GM19372 (cell line): ENCODE measurements around the gene ECI1.
A peak's percentile ranks its signal among the peaks of the same experiment; 100 is the strongest.

ENCODE experiments used
- ATAC-seq: cut with Tn5 transposase; IDR thresholded peaks from one replicate; pipeline ENCODE4 v1.9.1; 2021; ENCODE audit warnings: mild to moderate bottlenecking, low read depth, moderate library complexity; ENCODE audit not compliant: unreplicated experiment

ECI1 gene, protein sequence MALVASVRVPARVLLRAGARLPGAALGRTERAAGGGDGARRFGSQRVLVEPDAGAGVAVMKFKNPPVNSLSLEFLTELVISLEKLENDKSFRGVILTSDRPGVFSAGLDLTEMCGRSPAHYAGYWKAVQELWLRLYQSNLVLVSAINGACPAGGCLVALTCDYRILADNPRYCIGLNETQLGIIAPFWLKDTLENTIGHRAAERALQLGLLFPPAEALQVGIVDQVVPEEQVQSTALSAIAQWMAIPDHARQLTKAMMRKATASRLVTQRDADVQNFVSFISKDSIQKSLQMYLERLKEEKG

DNA sequence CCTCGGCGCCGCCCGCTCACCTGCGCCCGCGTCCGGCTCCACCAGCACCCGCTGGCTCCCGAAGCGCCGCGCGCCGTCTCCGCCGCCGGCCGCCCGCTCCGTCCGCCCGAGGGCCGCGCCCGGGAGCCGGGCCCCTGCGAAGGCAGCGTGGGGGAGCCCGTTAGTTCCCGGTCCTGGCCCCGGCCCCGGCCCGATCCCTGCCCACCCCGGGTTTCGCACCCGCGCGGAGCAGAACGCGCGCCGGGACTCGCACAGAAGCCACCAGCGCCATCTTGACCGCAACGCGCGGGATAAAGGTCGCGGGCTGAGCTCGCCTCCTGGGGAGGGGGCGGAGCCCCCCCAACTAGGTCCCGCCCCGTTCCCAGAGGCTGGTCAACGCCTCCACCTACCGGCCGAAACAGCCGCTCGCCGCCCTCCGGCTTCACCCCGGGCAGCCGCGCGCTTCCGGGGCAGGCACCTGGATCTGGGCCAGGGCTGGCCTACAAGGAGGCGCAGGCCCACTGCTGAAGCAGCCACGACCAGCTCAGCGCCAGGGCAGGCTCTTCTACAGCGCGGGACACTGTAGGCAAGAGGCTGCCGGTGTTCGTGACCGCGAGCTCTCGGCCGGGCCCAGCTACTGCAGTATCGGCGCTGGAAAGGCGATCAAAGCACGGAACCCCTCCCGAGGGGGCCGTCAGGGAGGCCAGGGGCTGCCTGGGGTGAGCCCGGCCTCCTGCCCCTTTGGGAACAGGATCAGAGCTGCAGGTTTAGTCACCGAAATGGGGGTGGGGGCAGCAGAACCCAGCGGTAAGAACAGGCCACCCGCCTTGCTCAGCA, at the start of gene ECI1:
ECI1 (minus strand) TSS at position 292 of the 816 bp plus-strand sequence; CDS start at position 271, 21 bp downstream.
- peak; percentile 94 for ATAC-seq

DNA sequence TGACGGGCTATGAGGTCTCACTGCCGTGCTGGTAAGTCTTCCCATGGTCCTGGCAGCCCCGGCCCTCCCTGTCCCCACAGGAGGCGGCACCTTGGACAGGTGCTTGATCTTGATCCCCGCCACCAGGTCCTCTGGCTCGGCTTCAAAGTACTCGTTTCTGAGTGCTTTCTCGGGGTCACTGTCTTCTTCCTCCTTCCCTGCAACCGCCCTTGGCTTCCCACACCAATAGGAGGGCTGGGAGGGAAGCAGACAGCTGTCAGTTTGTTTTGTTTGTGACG, 48.5 kb upstream of the ECI1 start:
- no peak for ATAC-seq

DNA sequence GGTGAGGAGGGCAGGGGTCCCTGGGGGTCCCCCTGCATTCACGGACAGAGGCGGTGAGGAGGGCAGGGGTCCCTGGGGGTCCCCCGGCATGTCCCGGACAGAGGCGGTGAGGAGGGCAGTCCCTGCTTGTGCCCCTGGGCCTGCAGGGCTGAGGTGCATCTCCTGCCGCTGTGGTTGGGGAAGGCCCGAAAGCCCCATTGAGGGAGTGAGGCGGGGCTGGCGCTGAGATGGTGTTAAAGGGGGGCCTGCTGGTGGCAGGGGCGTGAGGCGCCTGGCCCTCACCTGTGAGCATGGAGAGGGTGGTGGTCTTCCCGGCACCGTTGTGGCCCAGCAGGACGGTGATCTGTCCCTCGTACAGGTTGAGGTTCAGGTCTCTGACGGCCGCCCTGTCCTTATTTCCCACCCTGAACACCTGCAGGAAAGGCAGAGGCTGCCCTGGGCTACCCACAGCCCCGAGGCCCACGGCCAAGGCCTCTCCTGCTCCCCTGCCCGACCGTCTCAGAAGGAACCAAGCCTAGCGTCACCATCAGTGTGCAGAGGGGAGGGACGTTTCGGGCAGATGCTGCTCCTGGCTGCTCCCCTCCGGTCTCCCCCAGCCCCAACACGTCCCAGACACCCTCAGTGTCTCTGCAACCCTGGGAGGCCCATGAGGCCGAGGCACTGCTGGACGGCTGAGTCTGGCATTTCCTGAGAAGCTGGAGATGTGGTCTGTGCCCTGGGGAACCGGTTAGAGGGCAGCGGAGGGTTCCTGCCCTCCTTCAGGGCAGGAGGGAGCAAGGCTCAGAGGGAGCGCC, 47.9 kb upstream of the ECI1 start:
- no peak for ATAC-seq

DNA sequence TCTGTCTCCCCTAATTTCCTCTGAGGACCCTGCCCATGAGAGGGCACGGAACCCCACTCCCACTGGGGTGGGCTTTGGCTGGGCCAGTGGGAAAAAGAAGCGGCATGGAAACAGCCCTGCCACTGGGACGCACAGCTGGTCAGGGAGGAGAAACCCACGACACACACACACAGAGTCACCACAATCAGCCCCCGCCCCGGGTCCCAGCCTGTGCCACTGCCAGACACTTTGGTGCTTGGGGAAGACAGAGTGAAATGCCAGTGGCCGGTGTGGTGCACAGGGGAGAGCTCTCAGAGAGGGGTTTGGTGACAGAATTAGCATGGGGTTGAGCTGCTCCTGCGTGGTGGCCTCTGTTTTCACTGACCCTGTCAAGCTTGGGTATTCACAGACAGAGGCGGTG, 47.2 kb upstream of the ECI1 start:
- ATAC-seq: no peak

DNA sequence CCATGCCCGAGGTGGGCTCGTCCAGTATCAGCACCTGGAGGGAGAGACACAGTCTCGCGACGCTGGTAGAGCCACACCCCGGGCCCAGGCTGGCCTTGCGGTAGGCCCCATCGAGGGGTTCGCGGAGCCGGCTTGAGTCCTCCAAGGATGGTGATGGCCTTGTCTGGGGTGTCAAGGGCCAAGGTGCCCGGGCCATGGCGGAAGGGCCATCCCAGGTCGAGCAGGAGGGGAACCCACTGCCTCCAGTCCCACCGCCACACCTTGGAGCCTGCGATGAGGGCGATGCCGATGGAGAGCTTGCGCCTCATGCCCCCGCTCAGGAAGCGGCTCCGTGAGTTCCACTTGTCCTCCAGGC, 46.1 kb upstream of the ECI1 start:
- ATAC-seq: no peak

DNA sequence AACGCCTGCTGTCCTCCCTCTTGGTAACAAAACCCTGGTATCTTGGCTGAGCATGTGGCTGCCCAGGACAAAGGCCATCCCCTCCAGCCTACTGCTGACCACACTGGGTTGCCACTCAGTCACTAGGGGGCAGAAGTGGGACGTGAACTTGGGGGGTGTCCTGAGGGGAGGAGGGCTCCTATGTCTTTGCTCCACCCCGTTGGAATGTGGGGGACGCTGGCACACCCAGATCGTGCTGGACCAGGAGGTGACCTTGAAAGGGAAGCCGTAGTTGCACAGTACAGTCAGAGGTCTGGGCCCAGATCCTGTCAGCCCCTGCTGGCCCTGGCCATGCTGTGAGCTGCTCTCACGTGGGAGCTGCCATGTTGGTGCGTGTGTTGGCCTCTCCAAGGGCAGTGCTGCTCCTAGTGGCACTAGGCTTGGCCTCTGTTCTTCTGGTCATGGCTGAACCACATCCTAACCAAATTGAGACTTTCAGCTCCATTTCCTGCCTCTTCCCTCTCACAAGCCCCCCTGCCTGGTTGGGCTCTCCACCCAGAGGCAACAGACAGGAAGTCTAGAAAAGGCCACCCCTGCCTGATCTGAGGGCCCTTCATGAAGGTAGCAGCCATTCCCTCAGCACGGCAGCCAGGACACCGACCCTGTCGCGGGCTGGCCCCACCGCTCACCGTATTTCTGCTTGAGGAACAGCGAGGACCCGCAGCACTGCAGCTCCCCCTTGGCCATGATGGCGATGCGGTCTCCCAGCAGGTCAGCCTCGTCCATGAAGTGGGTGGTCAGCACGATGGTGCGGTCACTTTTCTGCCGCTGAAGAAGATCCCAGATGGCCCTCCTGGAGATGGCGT, 45.5 kb upstream of the ECI1 start:
- no peak for ATAC-seq

DNA sequence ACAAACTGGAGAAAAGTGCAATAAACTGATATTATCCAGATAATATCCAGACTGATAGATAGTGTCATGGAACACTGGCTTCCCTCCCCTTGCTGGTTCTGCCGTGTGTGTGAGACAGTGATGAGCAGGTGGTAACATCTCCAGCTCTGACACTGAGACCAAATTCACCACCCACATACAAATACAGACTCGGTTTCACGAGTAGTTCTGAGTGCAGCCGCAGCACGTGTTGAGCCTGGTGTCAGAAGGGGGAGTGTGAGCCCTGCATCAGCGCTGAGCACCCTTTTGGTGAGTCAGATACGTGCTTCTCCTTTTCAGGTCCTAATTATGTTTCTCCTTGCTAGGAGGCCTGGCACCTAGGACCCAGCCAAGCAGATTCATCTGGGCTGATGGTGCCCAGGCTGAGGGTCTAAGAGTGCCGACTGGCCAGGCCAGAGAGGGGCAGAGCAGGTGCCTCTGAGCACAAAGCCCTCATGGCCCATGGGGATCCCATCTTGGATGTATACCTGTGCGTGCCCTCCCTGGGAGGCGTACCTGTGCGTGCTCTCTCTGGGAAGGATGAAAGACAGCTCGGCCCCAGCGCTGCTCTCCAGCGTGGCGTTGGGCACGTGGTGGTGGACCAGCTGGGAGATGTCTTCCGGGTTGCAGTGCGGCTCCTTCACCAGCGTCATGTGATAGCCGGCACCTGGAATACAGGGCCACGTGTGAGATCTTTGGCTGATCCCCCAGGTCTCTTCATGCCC, 43.8 kb upstream of the ECI1 start:
- no peak for ATAC-seq

DNA sequence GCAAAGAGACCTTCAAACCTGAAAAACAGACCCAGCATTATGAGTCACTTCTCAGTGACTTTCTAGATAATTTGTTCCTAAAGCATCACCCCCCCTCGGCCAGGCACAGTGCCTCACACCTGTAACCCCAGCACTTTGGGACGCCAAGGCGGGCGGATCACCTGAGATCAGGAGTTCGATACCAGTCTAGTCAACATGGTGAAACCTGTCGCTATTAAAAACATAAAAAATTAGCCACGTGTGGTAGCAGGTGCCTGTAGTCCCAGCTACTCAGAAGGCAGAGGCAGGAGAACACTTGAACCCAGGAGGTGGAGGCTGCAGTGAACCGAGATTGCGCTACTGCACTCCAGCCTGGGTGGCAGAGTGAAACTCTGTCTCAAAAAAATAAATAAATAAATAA, 40.8 kb upstream of the ECI1 start:
- ATAC-seq: no peak

DNA sequence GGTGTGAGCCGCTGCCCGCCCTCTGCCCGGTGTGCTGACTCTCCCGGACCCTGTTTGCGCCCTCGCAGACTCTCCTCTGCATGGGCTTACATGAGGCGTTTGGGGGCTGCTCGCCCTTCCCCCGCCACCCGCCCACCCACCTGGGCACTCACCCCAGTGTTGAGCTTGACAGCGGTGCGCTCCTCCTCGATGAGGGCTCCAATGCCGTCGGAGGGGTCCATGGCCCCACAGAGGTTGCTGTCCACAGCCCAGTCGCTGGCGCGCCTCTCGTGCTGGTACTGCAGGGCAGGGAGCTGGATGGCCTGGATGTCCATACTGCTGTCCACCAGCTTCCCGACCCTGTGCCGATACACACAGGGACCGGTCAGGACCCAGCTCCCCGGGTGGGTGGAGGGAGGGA, 37.9 kb upstream of the ECI1 start:
- ATAC-seq: no peak

DNA sequence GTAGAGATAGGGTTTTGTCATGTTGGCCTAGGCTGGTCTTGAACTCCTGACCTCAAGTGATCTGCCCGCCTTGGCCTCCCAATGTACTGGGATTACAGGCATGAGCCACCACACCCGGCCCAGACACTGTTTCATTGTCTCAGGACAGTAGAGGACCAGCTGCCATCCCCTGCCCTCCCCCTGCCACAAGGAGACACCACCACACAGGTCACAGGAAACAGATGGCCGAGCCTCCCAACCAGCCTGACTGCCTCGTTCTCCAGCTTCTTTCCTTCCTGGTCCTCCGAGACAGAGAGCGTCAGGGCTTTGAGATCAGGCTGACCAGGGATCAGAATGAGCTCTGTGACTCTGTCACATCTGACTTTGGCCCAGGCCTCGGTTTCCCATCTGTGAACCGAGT, 37.3 kb upstream of the ECI1 start:
- no peak for ATAC-seq

DNA sequence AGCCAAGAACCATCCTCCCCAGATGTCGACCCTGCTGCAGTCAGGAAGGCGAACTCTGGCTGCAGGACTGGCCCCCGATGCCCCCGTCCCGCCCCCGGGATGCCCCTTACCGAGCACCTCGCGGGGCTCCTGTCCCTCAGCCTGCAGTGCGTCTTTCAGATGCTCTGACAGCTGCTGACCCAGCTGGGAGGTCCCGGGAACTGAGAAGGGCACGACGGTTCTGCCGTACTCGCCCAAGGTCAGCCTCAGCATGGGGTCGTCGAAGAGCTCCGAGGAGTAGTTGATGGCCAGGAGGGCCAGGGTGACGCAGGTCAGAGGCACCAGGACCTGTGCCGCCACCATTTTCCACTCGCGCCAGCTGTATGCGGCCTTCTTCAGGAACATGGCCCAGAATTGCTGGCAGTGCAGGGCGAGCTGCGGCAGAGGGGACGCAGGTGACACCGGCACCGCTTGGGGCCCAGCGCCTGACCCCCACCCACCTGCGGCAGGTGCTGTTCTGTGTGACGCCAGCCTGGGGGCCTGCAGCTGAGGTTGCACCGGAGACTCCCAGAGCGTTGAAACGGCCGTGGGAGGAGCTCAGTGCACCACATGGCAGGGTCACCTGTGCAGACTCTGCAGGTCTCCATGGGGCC, 36.6 kb upstream of the ECI1 start:
- no peak for ATAC-seq

DNA sequence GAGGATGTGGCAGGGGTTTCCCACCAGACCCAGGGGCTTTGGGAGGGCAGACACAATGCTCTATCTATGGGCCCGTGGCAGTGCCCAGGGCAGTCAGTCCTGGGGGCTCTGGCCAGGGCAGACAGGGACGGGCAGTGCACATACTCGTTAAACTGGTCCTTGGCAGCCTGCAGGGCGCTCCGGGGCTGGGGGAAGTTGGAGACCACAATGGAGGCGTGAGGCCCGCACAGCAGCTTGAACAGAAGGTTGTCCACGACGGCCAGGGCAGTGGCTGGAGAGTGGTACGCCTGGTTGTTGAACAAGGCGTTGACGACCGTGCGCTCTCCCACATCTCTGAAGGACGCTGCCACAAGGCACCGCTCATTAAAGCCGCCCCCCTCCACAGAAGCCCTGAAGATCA, 35.2 kb upstream of the ECI1 start:
- no peak for ATAC-seq

DNA sequence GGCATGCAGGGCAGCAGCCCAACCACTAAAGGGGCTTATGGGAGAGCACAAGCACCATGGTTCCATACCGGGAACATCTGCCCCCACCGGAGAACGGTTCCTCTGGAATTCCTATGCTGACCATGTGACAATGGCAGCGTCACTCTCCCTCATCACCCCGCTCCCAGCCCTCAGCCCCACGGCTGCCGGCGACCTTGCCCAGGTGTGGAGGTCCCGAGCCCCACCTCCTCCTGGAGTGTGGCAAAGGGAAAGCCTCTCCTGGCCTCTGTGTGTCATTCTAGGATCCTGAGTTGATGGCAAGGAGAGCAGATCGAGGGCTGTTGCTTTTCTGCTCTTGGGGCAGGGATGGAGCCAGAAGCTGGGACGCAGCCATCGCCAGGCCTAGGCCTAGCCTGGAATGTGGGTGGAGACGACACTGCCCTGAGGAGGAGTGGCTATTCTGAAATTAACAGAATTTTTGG, 34.4 kb upstream of the ECI1 start:
- no peak for ATAC-seq

DNA sequence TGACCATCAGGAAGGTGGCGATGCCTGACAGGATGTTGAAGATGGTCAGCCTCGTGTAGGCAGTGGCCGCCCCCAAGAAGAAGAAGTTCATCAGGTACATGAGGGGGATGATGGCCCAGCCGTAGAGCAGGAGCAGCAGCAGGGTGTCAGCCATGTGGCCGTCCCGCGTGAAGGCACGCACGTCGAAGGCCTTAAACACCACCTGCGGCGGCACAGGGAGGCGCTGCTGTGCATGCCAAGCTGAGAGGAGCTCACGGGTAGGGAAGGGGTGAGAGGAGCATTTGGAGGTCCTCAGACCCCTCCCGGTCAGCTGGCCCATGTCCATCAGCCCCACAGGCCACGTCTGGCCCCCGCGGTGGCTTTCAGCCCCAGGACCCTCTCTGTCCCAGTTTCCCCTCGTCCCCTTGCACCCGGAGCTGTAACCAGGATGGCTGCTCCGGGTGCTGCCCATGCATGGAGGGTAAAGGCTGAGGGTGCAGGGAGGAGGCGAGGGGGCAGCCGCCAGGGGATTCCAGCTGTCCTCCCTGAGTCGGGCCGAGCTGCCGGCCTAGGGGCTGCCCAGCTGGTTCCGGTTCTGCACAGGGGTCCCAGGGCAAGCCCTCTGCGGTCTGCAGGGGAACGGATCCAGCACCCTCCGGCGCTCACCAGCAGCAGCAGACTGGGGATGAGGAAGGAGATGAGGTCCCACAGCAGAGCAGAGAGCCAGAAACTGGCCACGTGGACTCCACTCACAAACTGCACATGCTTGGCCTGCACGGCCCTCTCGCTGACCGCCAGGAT, 33.6 kb upstream of the ECI1 start:
- no peak for ATAC-seq

DNA sequence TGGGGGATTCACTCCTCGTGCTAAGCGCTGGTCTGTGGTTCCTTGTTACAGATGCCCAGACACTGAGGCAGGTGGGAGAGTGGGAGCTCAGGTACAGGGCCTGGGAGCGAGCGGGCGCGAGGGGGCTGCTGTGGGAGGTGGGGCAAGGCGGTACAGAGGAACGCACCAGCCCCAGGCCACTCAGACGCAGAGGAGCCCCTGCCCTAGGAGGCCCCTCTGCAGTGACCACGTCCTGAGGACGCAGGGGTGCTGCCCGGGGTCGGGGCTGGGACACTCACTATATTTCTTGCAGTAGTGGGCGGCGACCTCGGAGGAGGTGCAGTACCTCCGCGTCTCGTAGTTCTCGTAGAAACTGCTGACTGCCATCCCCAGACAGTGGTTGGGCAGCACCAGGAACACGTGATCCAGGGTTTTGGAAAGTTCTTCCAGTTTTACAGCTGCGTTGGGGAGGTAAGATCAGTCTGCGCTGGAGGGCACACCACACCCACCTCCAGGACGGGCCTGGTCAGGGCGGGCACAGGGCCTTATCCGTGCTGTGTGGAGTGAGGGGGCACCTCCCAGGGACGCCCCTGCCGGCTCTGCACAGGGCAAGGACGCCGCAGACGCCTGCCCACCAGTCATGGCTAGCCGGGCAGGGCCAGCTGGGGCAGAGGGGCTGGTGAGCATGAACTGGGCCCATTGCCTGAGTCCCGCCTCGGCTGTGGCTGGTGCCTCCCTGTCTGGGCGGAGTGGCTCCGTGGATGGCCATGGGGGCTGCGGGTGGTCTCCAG, 32.8 kb upstream of the ECI1 start:
- no peak for ATAC-seq

DNA sequence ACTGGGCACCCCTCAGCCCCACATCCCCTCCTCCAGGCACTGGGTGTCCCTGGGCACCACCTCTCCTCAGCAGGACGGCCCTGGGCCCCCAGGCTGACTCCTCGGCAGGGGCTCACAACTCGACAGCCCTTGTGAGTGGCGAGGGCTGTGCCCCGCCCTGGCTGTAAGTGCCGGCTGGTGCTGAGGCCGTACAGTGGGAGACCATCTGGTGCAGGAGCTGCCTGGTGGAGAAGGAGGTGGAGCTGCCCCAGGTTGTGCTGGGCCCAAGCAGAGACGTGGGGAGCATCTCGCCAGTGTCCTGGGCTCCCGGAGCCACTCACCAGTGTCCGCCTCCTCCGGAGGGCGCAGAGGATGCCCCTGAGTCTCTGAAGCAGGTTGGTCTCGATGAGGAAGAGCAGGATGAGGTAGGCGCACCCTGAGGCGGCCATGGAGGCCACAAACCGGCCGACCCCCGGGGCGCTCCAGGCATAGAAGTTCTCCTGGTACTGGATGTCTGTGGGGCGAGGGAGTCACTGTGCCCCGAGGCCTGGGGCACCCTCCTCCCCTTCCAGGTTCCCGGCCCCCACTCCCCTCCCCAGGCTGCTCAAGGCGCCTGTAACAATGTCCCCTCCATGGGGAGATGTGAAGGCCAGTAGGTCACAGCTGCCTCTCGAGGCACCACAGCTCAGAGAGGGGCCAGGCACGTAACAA, 31.6 kb upstream of the ECI1 start:
- no peak for ATAC-seq

DNA sequence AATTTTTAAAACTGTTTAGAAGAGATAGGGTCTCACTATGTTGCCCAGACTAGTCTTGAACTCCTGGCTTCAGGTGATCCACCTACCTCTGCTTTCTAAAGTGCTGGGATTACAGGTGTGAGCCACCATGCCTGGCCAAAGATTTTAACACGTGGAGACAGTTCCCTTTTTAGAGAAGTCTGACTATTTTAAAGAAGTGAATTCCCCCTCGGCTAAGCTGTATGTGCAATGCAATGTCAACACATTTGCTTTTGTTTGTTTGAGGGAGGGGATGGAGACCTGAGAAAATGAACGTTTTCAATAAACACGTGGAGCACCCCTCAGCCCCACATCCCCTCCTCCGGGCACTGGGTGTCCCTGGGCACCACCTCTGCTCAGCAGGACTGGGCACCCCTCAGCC, 30.9 kb upstream of the ECI1 start:
- no peak for ATAC-seq
